IPS-20b (cell line): ENCODE results near the gene PKHD1.

ENCODE experiments used
- H3K27ac ChIP-seq: one replicate; pipeline ENCODE4 v1.5.1; 2013; ENCODE audit warnings: low read length
- H3K27me3 ChIP-seq: 2 replicates; pipeline ENCODE4 v1.6.1; 2013; ENCODE audit warnings: mild to moderate bottlenecking, low read length, inconsistent platforms; ENCODE audit not compliant: insufficient read depth
- H3K36me3 ChIP-seq: 2 replicates; pipeline ENCODE4 v1.6.1; 2013; ENCODE audit warnings: low read depth, mild to moderate bottlenecking, inconsistent platforms, low read length, moderate library complexity; ENCODE audit not compliant: insufficient read depth
- H3K4me1 ChIP-seq: 2 replicates; pipeline ENCODE4 v1.6.1; 2013; ENCODE audit warnings: mild to moderate bottlenecking, control low read depth, inconsistent platforms, low read length, moderate library complexity; ENCODE audit not compliant: insufficient read depth
- H3K4me3 ChIP-seq: 2 replicates; pipeline ENCODE4 v1.5.1; 2013; ENCODE audit warnings: mild to moderate bottlenecking, low read length, inconsistent platforms
- H3K9ac ChIP-seq: 2 replicates; pipeline ENCODE4 v1.6.1; 2013; ENCODE audit warnings: low read depth, mild to moderate bottlenecking, inconsistent platforms, low read length, moderate library complexity
- H3K9me3 ChIP-seq: 2 replicates; pipeline ENCODE4 v1.6.1; 2013; ENCODE audit warnings: mild to moderate bottlenecking, low read depth, low read length, inconsistent platforms; ENCODE audit not compliant: insufficient read depth

The PKHD1 gene

GRCh38 chr6:51619042-51619799, 468.2 kb downstream of the PKHD1 start:
- H3K36me3 ChIP-seq: no peaks in the 10 kb centered on the region
- H3K27me3 ChIP-seq: no peaks in the 10 kb centered on the region
- H3K4me1 ChIP-seq: no peaks in the 10 kb centered on the region
- H3K27ac ChIP-seq: no peak overlapping the region
- no peaks in the 10 kb centered on the region for H3K9me3 ChIP-seq
- H3K9ac ChIP-seq: no peak overlapping the region
- H3K4me3 ChIP-seq: no peak overlapping the region

GRCh38 chr6:51618563-51618962, 468.9 kb downstream of the PKHD1 start:
- Histone ChIP-seq H3K27ac (no peak overlapping the region), H3K9ac (no peak overlapping the region), H3K9me3 (no peaks in the 10 kb centered on the region), H3K4me1 (no peaks in the 10 kb centered on the region), H3K27me3 (no peaks in the 10 kb centered on the region), H3K36me3 (no peaks in the 10 kb centered on the region), H3K4me3 (no peak overlapping the region)

GRCh38 chr6:51617751-51618150, 469.7 kb downstream of the PKHD1 start:
- Histone ChIP-seq H3K9me3 (no peaks in the 10 kb centered on the region), H3K27me3 (no peaks in the 10 kb centered on the region), H3K36me3 (no peaks in the 10 kb centered on the region), H3K4me1 (no peaks in the 10 kb centered on the region), H3K27ac (no peak overlapping the region), H3K4me3 (no peak overlapping the region), H3K9ac (no peak overlapping the region)

GRCh38 chr6:51616243-51616642, 471.2 kb downstream of the PKHD1 start:
- no peaks in the 10 kb centered on the region for H3K4me1 ChIP-seq
- no peak overlapping the region for H3K4me3 ChIP-seq
- H3K36me3 ChIP-seq: no peaks in the 10 kb centered on the region
- no peak overlapping the region for H3K9ac ChIP-seq
- H3K27me3 ChIP-seq: no peaks in the 10 kb centered on the region
- H3K9me3 ChIP-seq: no peaks in the 10 kb centered on the region
- H3K27ac ChIP-seq: no peak overlapping the region

- Histone ChIP-seq H3K27me3 (no peaks in the 10 kb centered on the region), H3K4me3 (no peak overlapping the region), H3K36me3 (no peaks in the 10 kb centered on the region), H3K4me1 (no peaks in the 10 kb centered on the region), H3K9me3 (no peaks in the 10 kb centered on the region), H3K27ac (no peak overlapping the region), H3K9ac (no peak overlapping the region)
Observed at GRCh38 chr6:51614725-51615124, 472.7 kb downstream of the PKHD1 start.

- Histone ChIP-seq H3K27ac (no peak overlapping the region), H3K9me3 (no peaks in the 10 kb centered on the region), H3K9ac (no peak overlapping the region), H3K4me3 (no peak overlapping the region), H3K4me1 (no peaks in the 10 kb centered on the region), H3K27me3 (no peaks in the 10 kb centered on the region), H3K36me3 (no peaks in the 10 kb centered on the region)
Observed at GRCh38 chr6:51613558-51613957, 473.9 kb downstream of the PKHD1 start.

GRCh38 chr6:51608932-51609331, 478.5 kb downstream of the PKHD1 start:
- Histone ChIP-seq H3K4me1 (no peaks in the 10 kb centered on the region), H3K36me3 (no peaks in the 10 kb centered on the region), H3K4me3 (no peak overlapping the region), H3K9me3 (no peaks in the 10 kb centered on the region), H3K27me3 (no peaks in the 10 kb centered on the region), H3K9ac (no peak overlapping the region), H3K27ac (no peak overlapping the region)

- Histone ChIP-seq H3K36me3 (no peaks in the 10 kb centered on the region), H3K27me3 (no peaks in the 10 kb centered on the region), H3K4me3 (no peak overlapping the region), H3K9ac (no peak overlapping the region), H3K4me1 (no peaks in the 10 kb centered on the region), H3K27ac (no peak overlapping the region), H3K9me3 (no peaks in the 10 kb centered on the region)
Observed at GRCh38 chr6:51608383-51608782, 479.0 kb downstream of the PKHD1 start.

- Histone ChIP-seq H3K4me1 (no peaks in the 10 kb centered on the region), H3K36me3 (no peaks in the 10 kb centered on the region), H3K9me3 (no peaks in the 10 kb centered on the region; the same call in 1 of the 2 replicates), H3K27me3 (no peaks in the 10 kb centered on the region), H3K4me3 (no peak overlapping the region), H3K9ac (no peak overlapping the region), H3K27ac (no peak overlapping the region)
Observed at GRCh38 chr6:51600514-51600913, 486.9 kb downstream of the PKHD1 start.

- Histone ChIP-seq H3K4me3 (no peak overlapping the region), H3K9me3 (no peaks in the 10 kb centered on the region; the same call in 1 of the 2 replicates), H3K27ac (no peak overlapping the region), H3K36me3 (no peaks in the 10 kb centered on the region), H3K4me1 (no peaks in the 10 kb centered on the region), H3K9ac (no peak overlapping the region), H3K27me3 (no peaks in the 10 kb centered on the region)
Observed at GRCh38 chr6:51598171-51598570, 489.2 kb downstream of the PKHD1 start.

GRCh38 chr6:51594981-51595380, 492.4 kb downstream of the PKHD1 start:
- Histone ChIP-seq H3K4me1 (no peaks in the 10 kb centered on the region), H3K36me3 (no peaks in the 10 kb centered on the region), H3K9me3 (no peaks in the 10 kb centered on the region; the same call in 1 of the 2 replicates), H3K4me3 (no peak overlapping the region), H3K9ac (no peak overlapping the region), H3K27ac (no peak overlapping the region), H3K27me3 (no peaks in the 10 kb centered on the region)

GRCh38 chr6:51585264-51585663, 502.1 kb downstream of the PKHD1 start:
- Histone ChIP-seq H3K9ac (no peak overlapping the region), H3K4me1 (0 out of 2 replicates have a peak, but pooled peaks cover 4% of the 10 kb centered on the region), H3K4me3 (no peak overlapping the region), H3K36me3 (no peaks in the 10 kb centered on the region), H3K9me3 (no peaks in the 10 kb centered on the region), H3K27me3 (no peaks in the 10 kb centered on the region), H3K27ac (no peak overlapping the region)
